A549 (cell line): ENCODE results near the gene CFAP73. TPM values are rescaled to one million over a fixed set of nuclear protein-coding genes. Genes with fewer than 3 reads are reported as not detected.

Experiments used
- ATAC-seq, 2 experiments: fragments of 200-7000 bp in 1 of 2; fragments of >200 bp in 1 of 2; cut with Nextera tagmentation in 1 of 2; cut with Tn5 transposase in 1 of 2; 3 replicates each; pipeline versions ENCODE4 v1.8.0 to v1.9.1; 2018 to 2020; ENCODE audit warnings: mild to moderate bottlenecking in 1 of 2, moderate library complexity in 1 of 2
- CTCF ChIA-PET: fragments of 300-600 bp; sonication (Branson Sonifier 250); formaldehyde crosslinking; extraction: SDS; loops from one replicate; lab custom pipeline; 2021; ENCODE audit warnings: antibody characterized with exemption, inconsistent platforms; lab: Yijun Ruan, JAX
- POLR2A ChIA-PET: fragments of 350-600 bp; formaldehyde crosslinking; extraction: SDS; loops from one replicate; lab custom pipeline; 2021; ENCODE audit warnings: antibody characterized with exemption, inconsistent platforms; lab: Yijun Ruan, JAX
- DNase-seq, 2 experiments: peaks; one replicate each; pipeline versions ENCODE4 v3.0.0 to v3.0.0-alpha.2; 2011 to 2016; ENCODE audit warnings: low read depth in 1 of 2, low spot score in 1 of 2
- FAIRE-seq: peaks from 2 replicates; lab custom pipeline; 2011; peaks lifted over from hg19 to GRCh38; lab: Jason Lieb, UNC
- H3K27ac ChIP-seq, 2 experiments: fragments of >200 bp; sonication (Bioruptor Twin); formaldehyde crosslinking; 3 replicates each; pipeline ENCODE4 v1.5.1; 2016 to 2017
- H3K4me1 ChIP-seq: fragments of >200 bp; sonication (Bioruptor Twin); formaldehyde crosslinking; 3 replicates; pipeline ENCODE4 v1.6.1; 2016
- H3K4me2 ChIP-seq: fragments of >200 bp; sonication (Bioruptor Twin); formaldehyde crosslinking; 3 replicates; pipeline ENCODE4 v1.6.1; 2016
- H3K4me3 ChIP-seq: fragments of >200 bp; sonication (Bioruptor Twin); formaldehyde crosslinking; 3 replicates; pipeline ENCODE4 v1.5.1; 2016
- H3K9me3 ChIP-seq: fragments of >200 bp; sonication (Bioruptor Twin); formaldehyde crosslinking; 3 replicates; pipeline ENCODE4 v1.6.1; 2016
- CBX2 ChIP-seq: fragments of 200-600 bp; sonication (generic); IDR thresholded peaks from 2 replicates; pipeline ENCODE4 v1.6.1; 2016; ENCODE audit warnings: low read depth, mild to moderate bottlenecking, borderline replicate concordance
- ESRRA ChIP-seq: fragments of 150-350 bp; IDR thresholded peaks from 2 replicates; pipeline ENCODE4 v1.6.1; 2014; ENCODE audit warnings: mild to moderate bottlenecking, low read length, borderline replicate concordance
- FOSL2 ChIP-seq, 2 experiments: fragments of 450-650 bp in 1 of 2; fragments of >200 bp in 1 of 2; sonication (Bioruptor Twin) in 1 of 2; formaldehyde crosslinking; IDR thresholded peaks; 2 replicates each; pipeline versions ENCODE4 v1.5.0 to v1.6.1; 2016 to 2020; ENCODE audit warnings: mild to moderate bottlenecking in 1 of 2, moderate library complexity in 1 of 2
- FOXS1 ChIP-seq: fragments of 250-450 bp; sonication (Bioruptor Pico); IDR thresholded peaks from 2 replicates; pipeline ENCODE4 v1.5.0; 2020; ENCODE audit warnings: mild to moderate bottlenecking, moderate library complexity
- GATA3 ChIP-seq: IDR thresholded peaks from 2 replicates; pipeline ENCODE4 v1.6.1; 2012; ENCODE audit warnings: borderline replicate concordance
- HMGXB4 ChIP-seq: fragments of 250-450 bp; sonication (Bioruptor Pico); IDR thresholded peaks from 2 replicates; pipeline ENCODE4 v1.5.0; 2021; ENCODE audit warnings: mild to moderate bottlenecking, moderate library complexity, borderline replicate concordance
- MAFK ChIP-seq: fragments of 450-650 bp; IDR thresholded peaks from 2 replicates; pipeline ENCODE4 v1.6.1; 2014; ENCODE audit not compliant: partially characterized antibody
- POLR2AphosphoS2 ChIP-seq: conservative IDR thresholded peaks from 2 replicates; pipeline ENCODE4 v1.6.1; 2012; ENCODE audit warnings: low read length, improper control_type of control experiment, inconsistent platforms
- RAD21 ChIP-seq, 2 experiments: fragments of >200 bp in 1 of 2; sonication (Bioruptor Twin) in 1 of 2; formaldehyde crosslinking in 1 of 2; IDR thresholded peaks in 1 of 2; conservative IDR thresholded peaks in 1 of 2; 2 replicates in 1 of 2; 3 replicates in 1 of 2; pipeline ENCODE4 v1.6.1; 2012 to 2018; ENCODE audit warnings: inconsistent platforms in 1 of 2
- SREBF2 ChIP-seq: fragments of 450-650 bp; IDR thresholded peaks from 2 replicates; pipeline ENCODE4 v1.6.1; 2014; ENCODE audit warnings: mild to moderate bottlenecking, moderate library complexity
- ZNF302 ChIP-seq: fragments of 250-450 bp; sonication (Bioruptor Pico); IDR thresholded peaks from 2 replicates; pipeline ENCODE4 v1.9.0; 2021; ENCODE audit warnings: inconsistent platforms, mild to moderate bottlenecking, moderate library complexity
- WGBS: methylation state at CpG from one replicate; pipeline ENCODE4 v1.1.6; 2017; ENCODE audit errors: missing lambda C conversion rate; 5-methylcytosine and 5-hydroxymethylcytosine counted together
- polyA plus RNA-seq, 4 experiments: library from polyadenylated mRNA; depleted of rRNA in 3 of 4; stranded (reverse); fragments of >200 nt; fragmentation: RNase III in 1 of 4; extraction: RNeasy Plus Mini Kit Qiagen cat#74134 plus additional on column Dnase treatment in 1 of 4; gene quantifications; 2 replicates in 3 of 4; 3 replicates in 1 of 4; pipeline ENCODE4 v1.2.3, GENCODE V29; 2011 to 2017

CFAP73 gene
- polyA plus RNA-seq, 2 of the 4 experiments (the other 2 are of a cell fraction) = 0.05 TPM; not detected in 1

- no peak for TF ChIP-seq ZNF302 (CRISPR knock-in tag)
Measured at GRCh38 chr12:113200021-113200797, 50.7 kb downstream of the CFAP73 start (continued).

- no peak overlapping the region for H3K27ac ChIP-seq
- POLR2A ChIA-PET = no interaction called here
- DNase-seq (no peak), ATAC-seq (no peak), FAIRE-seq (no peak)
- 84% methylated on average over 14 of the region's 14 CpGs for WGBS
- H3K9me3 ChIP-seq = no peaks in the 10 kb centered on the region
- no peak overlapping the region for H3K4me2 ChIP-seq
- CTCF ChIA-PET = interaction anchor here (0.7 to 4.0 kb wide), 5 partner anchors 9 to 224 kb away, joined by 3 to 12 read pairs (median 4); no protein-coding TSS in a partner anchor
- H3K4me3 ChIP-seq = no peak overlapping the region
- TF ChIP-seq ESRRA (no peak), POLR2AphosphoS2 (no peak), MAFK (peak; percentile 62), GATA3 (no peak), FOXS1 (CRISPR knock-in tag) (no peak), SREBF2 (no peak), HMGXB4 (CRISPR knock-in tag) (no peak)
- H3K4me1 ChIP-seq = no peaks in the 10 kb centered on the region
Measured at GRCh38 chr12:113201187-113202177, 52.0 kb downstream of the CFAP73 start.

GRCh38 chr12:113202300-113203075 is 53.0 kb downstream of the CFAP73 start:
- ATAC-seq = no peak
- Histone ChIP-seq H3K4me1 (no peaks in the 10 kb centered on the region), H3K4me3 (no peak overlapping the region), H3K4me2 (no peak overlapping the region), H3K27ac (no peak overlapping the region), H3K9me3 (no peaks in the 10 kb centered on the region)
- FAIRE-seq = no peak
- 68% methylated on average over 4 of the region's 4 CpGs for WGBS
- CTCF ChIA-PET = interaction anchor here (0.7 to 4.0 kb wide), 5 partner anchors 15 to 223 kb away, joined by 3 to 12 read pairs (median 4); no protein-coding TSS in a partner anchor
- DNase-seq = no peak
- POLR2A ChIA-PET = no interaction called here
- no peak for TF ChIP-seq POLR2AphosphoS2
- no peak for TF ChIP-seq RAD21 (conservative IDR thresholded peaks at IDR 0.05 in 1 of 2, IDR thresholded peaks at IDR 0.05 in 1 of 2)
- no peak for TF ChIP-seq CBX2
- no peak for TF ChIP-seq FOSL2 (IDR thresholded peaks at IDR 0.05)
- TF ChIP-seq FOSL2 (CRISPR knock-in tag; IDR thresholded peaks at IDR 0.05) = no peak
